GM20000 (cell line): ENCODE results near the gene VIL1.

ENCODE experiments used
- DNase-seq: peaks from one replicate; pipeline ENCODE4 v3.0.0; 2012; ENCODE audit warnings: low spot score
- CTCF ChIP-seq: IDR thresholded peaks from 2 replicates; pipeline ENCODE4 v1.5.1; 2012; ENCODE audit warnings: mild to moderate bottlenecking, control low read depth; ENCODE audit errors: extremely low read depth, missing control alignments

VIL1 gene

GRCh38 chr2:218418717-218419458, at the start of gene VIL1:
Gene VIL1, plus strand, starts transcription at chr2:218419123. Its CDS starts 4,656 bp downstream, at chr2:218423779.
- TF ChIP-seq CTCF = no peak
- DNase-seq = no peak

GRCh38 chr2:218369330-218369729, 49.6 kb upstream of the VIL1 start:
- DNase-seq = peak; percentile 10
- no peak for TF ChIP-seq CTCF

GRCh38 chr2:218370410-218371063, 48.4 kb upstream of the VIL1 start:
- no peak for TF ChIP-seq CTCF
- no peak for DNase-seq

- no peak for TF ChIP-seq CTCF
- no peak for DNase-seq
Observed at GRCh38 chr2:218371983-218372350, 47.0 kb upstream of the VIL1 start.

- TF ChIP-seq CTCF = no peak
- no peak for DNase-seq
Observed at GRCh38 chr2:218374795-218375194, 44.1 kb upstream of the VIL1 start.

GRCh38 chr2:218375212-218375611, 43.7 kb upstream of the VIL1 start:
- TF ChIP-seq CTCF = no peak
- no peak for DNase-seq

- no peak for DNase-seq
- TF ChIP-seq CTCF = no peak
Observed at GRCh38 chr2:218378053-218378452, 40.9 kb upstream of the VIL1 start.
